Coronary artery (tissue), 2 donors: ENCODE measurements around the gene ERICH3.

Experiments
- DNase-seq: peaks from one replicate; pipeline ENCODE4 v3.0.0-alpha.2; 2017; ENCODE audit warnings: low spot score
- H3K27ac ChIP-seq, 2 donors: fragments of 200-600 bp; sonication (generic); one replicate each; pipeline ENCODE4 v1.5.1; 2016 to 2019
- H3K4me3 ChIP-seq: fragments of 200-600 bp; sonication (generic); 2 replicates; pipeline ENCODE4 v1.5.1; 2016; ENCODE audit warnings: mild to moderate bottlenecking, moderate library complexity
- TF ChIP-seq, protein P1 (sequence below): fragments of 200-600 bp; sonication (generic); IDR thresholded peaks from one replicate; pipeline ENCODE4 v1.5.1; 2019; ENCODE audit warnings: antibody characterized with exemption

Gene ERICH3

DNA sequence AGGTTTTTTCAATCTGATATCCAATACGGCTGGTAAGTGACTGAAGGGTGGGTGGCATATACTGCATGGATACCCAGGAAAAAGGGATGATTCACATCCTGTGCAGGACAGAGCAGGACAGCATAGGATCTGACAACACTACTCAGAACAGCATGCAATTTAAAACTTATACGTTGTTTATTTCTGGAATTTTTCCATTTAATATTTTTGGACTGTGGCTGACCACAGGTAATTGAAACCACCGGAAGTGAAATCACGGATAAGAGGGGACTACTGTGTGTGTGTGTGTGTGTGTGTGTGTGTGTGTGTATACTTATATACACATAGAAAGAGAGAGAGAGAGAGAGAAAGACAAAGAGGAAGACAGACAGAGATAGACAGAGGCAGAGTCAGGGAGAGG, 23.0 kb downstream of the ERICH3 start:
- H3K4me3 ChIP-seq, result no peak overlapping the region
- TF ChIP-seq, protein P1, sequence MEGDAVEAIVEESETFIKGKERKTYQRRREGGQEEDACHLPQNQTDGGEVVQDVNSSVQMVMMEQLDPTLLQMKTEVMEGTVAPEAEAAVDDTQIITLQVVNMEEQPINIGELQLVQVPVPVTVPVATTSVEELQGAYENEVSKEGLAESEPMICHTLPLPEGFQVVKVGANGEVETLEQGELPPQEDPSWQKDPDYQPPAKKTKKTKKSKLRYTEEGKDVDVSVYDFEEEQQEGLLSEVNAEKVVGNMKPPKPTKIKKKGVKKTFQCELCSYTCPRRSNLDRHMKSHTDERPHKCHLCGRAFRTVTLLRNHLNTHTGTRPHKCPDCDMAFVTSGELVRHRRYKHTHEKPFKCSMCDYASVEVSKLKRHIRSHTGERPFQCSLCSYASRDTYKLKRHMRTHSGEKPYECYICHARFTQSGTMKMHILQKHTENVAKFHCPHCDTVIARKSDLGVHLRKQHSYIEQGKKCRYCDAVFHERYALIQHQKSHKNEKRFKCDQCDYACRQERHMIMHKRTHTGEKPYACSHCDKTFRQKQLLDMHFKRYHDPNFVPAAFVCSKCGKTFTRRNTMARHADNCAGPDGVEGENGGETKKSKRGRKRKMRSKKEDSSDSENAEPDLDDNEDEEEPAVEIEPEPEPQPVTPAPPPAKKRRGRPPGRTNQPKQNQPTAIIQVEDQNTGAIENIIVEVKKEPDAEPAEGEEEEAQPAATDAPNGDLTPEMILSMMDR, result no peak
- H3K27ac ChIP-seq, result no peak overlapping the region
- DNase-seq, result no peak

GRCh38 chr1:74641876-74642275, 31.7 kb downstream of the ERICH3 start:
- Histone ChIP-seq H3K27ac (no peak overlapping the region), H3K4me3 (no peak overlapping the region)
- DNase-seq, result no peak
- TF ChIP-seq, protein P1, result no peak

- DNase-seq, result no peak
- TF ChIP-seq, protein P1, result no peak
Measured at GRCh38 chr1:74641161-74641560, 32.4 kb downstream of the ERICH3 start.

DNA sequence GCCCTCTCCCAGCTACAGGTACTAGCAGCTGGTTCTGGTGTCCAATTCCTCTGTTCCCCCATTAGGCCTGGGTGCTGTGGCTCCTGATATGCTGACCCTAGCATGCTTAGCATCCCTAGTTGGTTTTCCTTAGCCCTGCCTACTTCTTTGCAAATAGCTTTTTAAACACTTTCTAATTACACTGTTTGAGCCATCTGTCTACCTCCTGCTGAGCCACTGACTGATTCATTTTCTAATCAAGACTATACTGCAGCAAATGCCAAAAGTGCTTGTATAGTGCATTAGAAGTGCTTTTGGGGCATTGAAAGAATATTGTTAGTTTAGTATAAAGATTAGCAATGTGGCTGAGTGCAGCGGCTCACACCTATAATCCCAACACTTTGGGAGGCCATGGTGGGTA, 36.3 kb downstream of the ERICH3 start:
- H3K27ac ChIP-seq, result no peak overlapping the region
- no peak for DNase-seq
- TF ChIP-seq, protein P1, result no peak
- no peak overlapping the region for H3K4me3 ChIP-seq

More at GRCh38 chr1:74641161-74641560, 32.4 kb downstream of the ERICH3 start:
- H3K27ac ChIP-seq, result no peak overlapping the region
- no peak overlapping the region for H3K4me3 ChIP-seq

- H3K27ac ChIP-seq, result no peak overlapping the region
- no peak for DNase-seq
Measured at GRCh38 chr1:74629283-74629682, 44.3 kb downstream of the ERICH3 start.

DNA sequence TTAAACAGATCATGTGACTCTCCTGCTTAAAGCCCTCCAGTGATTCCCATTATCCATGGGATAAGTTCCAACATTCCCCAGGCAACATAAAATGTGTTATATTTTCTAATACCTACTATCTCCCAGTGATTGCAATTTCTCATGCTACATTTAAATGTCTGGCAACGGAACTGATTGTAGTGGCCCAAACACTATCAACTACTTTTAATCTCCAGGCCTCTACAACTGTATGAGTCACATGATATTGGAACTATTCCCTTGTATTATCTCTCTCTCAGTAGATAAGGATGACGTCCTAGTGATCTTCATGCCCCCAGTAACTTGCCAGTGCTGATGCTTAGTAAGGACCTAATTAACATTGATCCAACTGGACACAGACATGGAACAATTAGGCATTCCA, 49.9 kb downstream of the ERICH3 start:
- TF ChIP-seq, protein P1, result no peak

More at GRCh38 chr1:74629283-74629682, 44.3 kb downstream of the ERICH3 start:
- H3K4me3 ChIP-seq, result no peak overlapping the region
- TF ChIP-seq, protein P1, result no peak

DNA sequence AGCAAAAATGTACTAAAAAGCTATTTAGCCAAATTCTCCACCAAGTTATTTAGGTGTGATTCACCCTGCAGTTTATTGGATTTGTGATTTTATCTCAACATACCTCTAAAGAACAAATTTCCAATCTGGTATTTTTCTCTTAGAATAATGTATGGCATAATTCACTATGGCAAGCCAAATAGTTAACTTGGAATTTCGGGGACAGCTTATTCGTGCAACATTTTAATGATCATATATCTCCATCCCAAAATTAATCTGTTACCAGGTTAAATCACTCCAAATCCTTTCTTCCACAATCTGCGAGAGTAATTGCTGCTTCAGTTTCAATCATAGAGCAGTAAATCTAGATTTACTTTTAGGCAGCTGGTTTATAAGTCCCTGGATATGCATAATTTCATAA, 53.4 kb downstream of the ERICH3 start:
- DNase-seq, result no peak
- TF ChIP-seq, protein P1, result no peak
- Histone ChIP-seq H3K4me3 (no peak overlapping the region), H3K27ac (no peak overlapping the region)

More for the DNA sequence above, 49.9 kb downstream of the ERICH3 start:
- no peak overlapping the region for H3K27ac ChIP-seq
- DNase-seq, result no peak
- no peak overlapping the region for H3K4me3 ChIP-seq
